ENCODE data around the gene ARSI.

The ARSI gene

DNA sequence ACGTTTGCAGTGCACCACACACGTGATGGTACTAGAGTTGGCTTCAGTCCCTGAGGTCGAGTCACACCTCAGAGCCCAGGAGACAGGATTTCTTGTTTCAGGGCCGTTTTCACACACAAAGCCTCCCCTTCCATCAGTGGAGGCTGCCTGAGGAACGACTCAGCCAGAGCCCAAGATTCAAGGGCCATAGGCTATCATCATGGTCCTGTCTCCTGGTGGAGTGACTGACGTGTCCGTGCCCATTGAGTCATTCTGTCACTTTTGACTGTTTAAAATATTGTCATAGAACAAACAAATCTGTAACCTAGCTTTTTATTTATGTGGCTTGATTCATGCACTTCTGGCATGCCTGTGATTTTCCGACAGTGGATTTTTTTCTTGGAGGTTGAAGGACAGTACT lies 41.5 kb downstream of the ARSI start:
- Histone ChIP-seq H3K27ac (no peak overlapping the region), H2AFZ (no peak overlapping the region), H3K4me3 (ENCODE audit: low read depth, low read length) (no peak overlapping the region), H3K79me2 (no peaks in the 10 kb centered on the region), H3K9me3 (ENCODE audit: control insufficient read depth, low read length) (no peaks in the 10 kb centered on the region), H3K9ac (no peak overlapping the region), H3K27me3 (ENCODE audit: control insufficient read depth, insufficient read depth, low read length) (no peaks in the 10 kb centered on the region), H3K4me2 (ENCODE audit: low read length) (no peak overlapping the region), H3K36me3 (ENCODE audit: control insufficient read depth, insufficient read depth, low read length) (no peaks in the 10 kb centered on the region), H3K4me1 (no peaks in the 10 kb centered on the region)
- TF ChIP-seq, protein P1, sequence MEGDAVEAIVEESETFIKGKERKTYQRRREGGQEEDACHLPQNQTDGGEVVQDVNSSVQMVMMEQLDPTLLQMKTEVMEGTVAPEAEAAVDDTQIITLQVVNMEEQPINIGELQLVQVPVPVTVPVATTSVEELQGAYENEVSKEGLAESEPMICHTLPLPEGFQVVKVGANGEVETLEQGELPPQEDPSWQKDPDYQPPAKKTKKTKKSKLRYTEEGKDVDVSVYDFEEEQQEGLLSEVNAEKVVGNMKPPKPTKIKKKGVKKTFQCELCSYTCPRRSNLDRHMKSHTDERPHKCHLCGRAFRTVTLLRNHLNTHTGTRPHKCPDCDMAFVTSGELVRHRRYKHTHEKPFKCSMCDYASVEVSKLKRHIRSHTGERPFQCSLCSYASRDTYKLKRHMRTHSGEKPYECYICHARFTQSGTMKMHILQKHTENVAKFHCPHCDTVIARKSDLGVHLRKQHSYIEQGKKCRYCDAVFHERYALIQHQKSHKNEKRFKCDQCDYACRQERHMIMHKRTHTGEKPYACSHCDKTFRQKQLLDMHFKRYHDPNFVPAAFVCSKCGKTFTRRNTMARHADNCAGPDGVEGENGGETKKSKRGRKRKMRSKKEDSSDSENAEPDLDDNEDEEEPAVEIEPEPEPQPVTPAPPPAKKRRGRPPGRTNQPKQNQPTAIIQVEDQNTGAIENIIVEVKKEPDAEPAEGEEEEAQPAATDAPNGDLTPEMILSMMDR (IDR thresholded peaks at IDR 0.05), result no peak

GRCh38 chr5:150258130-150258529 lies 44.6 kb downstream of the ARSI start:
- no peak overlapping the region for H2AFZ ChIP-seq
- no peak overlapping the region for H3K9ac ChIP-seq
- TF ChIP-seq, protein P1 (IDR thresholded peaks at IDR 0.05), result no peak
- no peaks in the 10 kb centered on the region for H3K36me3 ChIP-seq (ENCODE audit: control insufficient read depth, insufficient read depth, low read length)
- no peak overlapping the region for H3K4me3 ChIP-seq (ENCODE audit: low read depth, low read length)
- H3K79me2 ChIP-seq, result no peaks in the 10 kb centered on the region
- H3K27ac ChIP-seq, result no peak overlapping the region
- H3K9me3 ChIP-seq (ENCODE audit: control insufficient read depth, low read length), result no peaks in the 10 kb centered on the region
- H3K27me3 ChIP-seq (ENCODE audit: control insufficient read depth, insufficient read depth, low read length), result no peaks in the 10 kb centered on the region
- no peak overlapping the region for H3K4me2 ChIP-seq (ENCODE audit: low read length)
- H3K4me1 ChIP-seq, result no peaks in the 10 kb centered on the region

- H3K36me3 ChIP-seq (ENCODE audit: control insufficient read depth, insufficient read depth, low read length), result no peaks in the 10 kb centered on the region
- H3K27ac ChIP-seq, result no peak overlapping the region
- no peaks in the 10 kb centered on the region for H3K9me3 ChIP-seq (ENCODE audit: control insufficient read depth, low read length)
These were observed 45.3 kb downstream of the ARSI start for GRCh38 chr5:150257424-150257823.

DNA sequence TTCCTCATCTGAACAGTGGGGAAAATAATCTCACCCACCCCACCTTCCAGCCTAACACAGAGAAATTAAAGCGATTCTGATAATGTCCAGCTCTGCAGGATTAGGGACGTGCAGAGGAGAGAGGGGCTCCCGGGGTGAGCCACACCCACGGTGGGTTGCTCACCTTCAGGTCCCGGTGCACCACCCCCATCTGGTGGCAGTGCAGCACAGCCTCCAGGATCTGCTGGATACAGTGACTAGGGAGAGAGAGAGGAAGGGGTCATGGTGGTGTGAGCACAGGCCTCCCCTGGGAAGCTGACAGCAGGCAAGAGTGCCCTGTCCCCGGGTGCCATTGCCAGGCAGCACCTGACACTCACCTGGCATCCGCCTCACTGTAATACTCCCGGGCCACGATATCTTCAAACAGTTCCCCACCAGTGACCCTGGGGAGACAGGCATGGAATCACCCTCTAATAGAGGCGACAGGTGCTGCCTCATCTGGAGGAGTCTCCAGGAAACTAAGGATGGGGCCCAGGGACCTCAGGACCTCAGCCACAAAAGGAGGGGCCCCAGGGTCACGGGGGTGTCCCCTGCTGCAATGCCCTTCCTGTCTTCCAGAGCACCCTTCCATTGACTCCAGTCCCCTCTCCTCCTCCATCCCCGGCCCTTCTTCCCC lies 46.2 kb downstream of the ARSI start:
- Histone ChIP-seq H3K36me3 (ENCODE audit: control insufficient read depth, insufficient read depth, low read length) (no peaks in the 10 kb centered on the region), H3K9ac (no peak overlapping the region)

More at GRCh38 chr5:150257424-150257823, 45.3 kb downstream of the ARSI start:
- Histone ChIP-seq H3K4me1 (no peaks in the 10 kb centered on the region), H3K27me3 (ENCODE audit: control insufficient read depth, insufficient read depth, low read length) (no peaks in the 10 kb centered on the region), H3K9ac (no peak overlapping the region), H2AFZ (no peak overlapping the region), H3K4me3 (ENCODE audit: low read depth, low read length) (no peak overlapping the region), H3K79me2 (no peaks in the 10 kb centered on the region), H3K4me2 (ENCODE audit: low read length) (no peak overlapping the region)
- TF ChIP-seq, protein P1 (IDR thresholded peaks at IDR 0.05), result no peak

More for the DNA sequence above, 46.2 kb downstream of the ARSI start:
- H3K4me1 ChIP-seq, result no peaks in the 10 kb centered on the region
- no peaks in the 10 kb centered on the region for H3K9me3 ChIP-seq (ENCODE audit: control insufficient read depth, low read length)
- no peaks in the 10 kb centered on the region for H3K27me3 ChIP-seq (ENCODE audit: control insufficient read depth, insufficient read depth, low read length)
- TF ChIP-seq, protein P1 (IDR thresholded peaks at IDR 0.05), result no peak
- no peaks in the 10 kb centered on the region for H3K79me2 ChIP-seq
- no peak overlapping the region for H3K27ac ChIP-seq
- no peak overlapping the region for H2AFZ ChIP-seq
- no peak overlapping the region for H3K4me2 ChIP-seq (ENCODE audit: low read length)
- H3K4me3 ChIP-seq (ENCODE audit: low read depth, low read length), result no peak overlapping the region

Measured in parathyroid adenoma (tissue), 2 donors.